Measurements from ENCODE around the gene RNF4.

The RNF4 gene

GRCh38 chr4:2487632-2488031, 18.7 kb downstream of the RNF4 start:
- TF ChIP-seq, protein P1, sequence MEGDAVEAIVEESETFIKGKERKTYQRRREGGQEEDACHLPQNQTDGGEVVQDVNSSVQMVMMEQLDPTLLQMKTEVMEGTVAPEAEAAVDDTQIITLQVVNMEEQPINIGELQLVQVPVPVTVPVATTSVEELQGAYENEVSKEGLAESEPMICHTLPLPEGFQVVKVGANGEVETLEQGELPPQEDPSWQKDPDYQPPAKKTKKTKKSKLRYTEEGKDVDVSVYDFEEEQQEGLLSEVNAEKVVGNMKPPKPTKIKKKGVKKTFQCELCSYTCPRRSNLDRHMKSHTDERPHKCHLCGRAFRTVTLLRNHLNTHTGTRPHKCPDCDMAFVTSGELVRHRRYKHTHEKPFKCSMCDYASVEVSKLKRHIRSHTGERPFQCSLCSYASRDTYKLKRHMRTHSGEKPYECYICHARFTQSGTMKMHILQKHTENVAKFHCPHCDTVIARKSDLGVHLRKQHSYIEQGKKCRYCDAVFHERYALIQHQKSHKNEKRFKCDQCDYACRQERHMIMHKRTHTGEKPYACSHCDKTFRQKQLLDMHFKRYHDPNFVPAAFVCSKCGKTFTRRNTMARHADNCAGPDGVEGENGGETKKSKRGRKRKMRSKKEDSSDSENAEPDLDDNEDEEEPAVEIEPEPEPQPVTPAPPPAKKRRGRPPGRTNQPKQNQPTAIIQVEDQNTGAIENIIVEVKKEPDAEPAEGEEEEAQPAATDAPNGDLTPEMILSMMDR (IDR thresholded peaks at IDR 0.05; ENCODE audit: low read depth, low read length) = no peak
- H3K4me3 ChIP-seq (replicated peaks in 1 of 2; ENCODE audit: low read depth in 2 of 2, low read length in 2 of 2) = no peak overlapping the region
- no peak for DNase-seq (ENCODE audit: low read depth in 2 of 2)

GRCh38 chr4:2489081-2489805, 20.3 kb downstream of the RNF4 start:
- H3K4me3 ChIP-seq (replicated peaks in 1 of 2; ENCODE audit: low read depth in 2 of 2, low read length in 2 of 2) = no peak overlapping the region
- TF ChIP-seq, protein P1 (IDR thresholded peaks at IDR 0.05; ENCODE audit: low read depth, low read length) = no peak
- no peak for DNase-seq (ENCODE audit: low read depth in 2 of 2)

DNA sequence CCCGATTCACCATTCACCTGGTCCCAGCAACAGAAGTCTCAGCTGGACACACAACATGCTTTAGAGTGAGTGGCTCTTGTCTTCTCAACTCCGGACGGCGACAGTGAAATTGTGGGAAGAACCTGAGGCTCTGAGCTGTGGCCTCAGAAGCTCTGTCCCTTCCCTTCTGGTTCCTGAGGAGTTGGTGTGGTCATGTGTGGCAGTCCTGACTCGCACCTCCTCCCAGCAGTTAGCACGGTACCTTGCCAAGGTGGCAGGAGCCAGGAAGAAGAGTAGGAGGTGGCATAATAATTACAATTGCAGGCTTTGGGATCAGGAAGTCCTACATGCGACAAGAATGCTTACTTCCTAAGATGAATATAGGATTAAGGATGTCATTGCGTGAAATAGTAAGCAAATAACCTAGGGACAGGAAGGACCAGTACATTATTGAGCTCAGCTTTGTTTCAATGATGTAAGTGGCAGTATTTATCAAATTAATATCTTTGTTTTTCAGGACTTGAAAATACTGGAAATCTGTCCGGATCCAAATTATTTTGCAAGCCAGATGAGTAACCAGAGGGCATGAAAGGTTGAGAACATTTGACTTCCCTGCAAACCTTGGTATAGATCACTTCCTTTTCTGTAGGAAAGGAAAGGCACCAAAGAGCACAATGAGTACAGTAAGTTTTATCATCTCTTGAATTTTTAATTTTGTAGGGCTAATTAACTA, 21.1 kb downstream of the RNF4 start:
- peak; percentile 17 to 67 for DNase-seq (ENCODE audit: low read depth in 2 of 2)
- no peak overlapping the region for H3K4me3 ChIP-seq (replicated peaks in 1 of 2; ENCODE audit: low read depth in 2 of 2, low read length in 2 of 2)
- TF ChIP-seq, protein P1 (IDR thresholded peaks at IDR 0.05; ENCODE audit: low read depth, low read length) = no peak

DNA sequence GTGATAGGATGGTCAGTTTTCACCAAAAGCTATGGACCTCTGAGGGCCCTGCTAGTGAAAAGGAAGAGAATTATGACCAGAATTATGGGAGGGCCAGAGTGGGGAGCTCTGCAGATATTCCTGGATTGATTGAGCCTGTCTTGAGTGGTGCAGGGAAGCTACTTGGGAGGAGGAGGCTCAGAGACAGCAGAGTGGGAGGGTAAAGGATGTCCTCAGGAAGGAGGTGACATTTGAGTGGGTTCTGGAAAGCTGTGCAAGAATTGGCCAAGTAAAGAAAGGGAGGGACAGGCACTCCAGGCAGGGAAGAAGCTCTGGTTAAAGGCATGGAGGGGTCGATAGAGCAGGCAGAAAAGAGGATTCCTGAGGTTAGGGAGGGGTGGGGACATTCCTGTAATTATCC, 24.1 kb downstream of the RNF4 start:
- TF ChIP-seq, protein P1 (IDR thresholded peaks at IDR 0.05; ENCODE audit: low read depth, low read length) = no peak
- no peak overlapping the region for H3K4me3 ChIP-seq (replicated peaks in 1 of 2; ENCODE audit: low read depth in 2 of 2, low read length in 2 of 2)
- no peak for DNase-seq (ENCODE audit: low read depth in 2 of 2)

GRCh38 chr4:2494992-2495391, 26.1 kb downstream of the RNF4 start:
- TF ChIP-seq, protein P1 (IDR thresholded peaks at IDR 0.05; ENCODE audit: low read depth, low read length) = no peak
- peak in 1 of 2 donors; percentile 44 for DNase-seq (ENCODE audit: low read depth in 2 of 2)
- H3K4me3 ChIP-seq (replicated peaks in 1 of 2; ENCODE audit: low read depth in 2 of 2, low read length in 2 of 2) = no peak overlapping the region

DNA sequence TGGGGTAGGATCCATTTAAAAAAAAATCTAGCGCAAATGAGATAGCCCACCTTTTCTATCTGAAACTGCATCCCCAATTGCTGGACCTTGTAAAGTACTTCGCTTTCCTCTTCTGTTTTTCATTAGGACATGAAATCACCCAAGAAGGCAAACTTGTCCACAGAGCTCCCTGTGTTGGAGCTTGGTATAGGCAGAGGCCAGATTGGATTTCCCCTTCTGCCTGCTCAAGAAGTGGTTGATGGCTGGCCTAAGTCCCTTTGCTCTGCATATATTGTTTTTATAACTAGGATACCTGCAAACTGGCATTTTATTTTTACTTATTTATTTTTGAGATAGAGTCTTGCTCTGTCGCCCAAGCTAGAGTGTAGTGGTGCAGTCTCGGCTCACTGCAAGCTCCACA, 28.4 kb downstream of the RNF4 start:
- no peak overlapping the region for H3K4me3 ChIP-seq (replicated peaks in 1 of 2; ENCODE audit: low read depth in 2 of 2, low read length in 2 of 2)
- DNase-seq (ENCODE audit: low read depth in 2 of 2) = no peak
- TF ChIP-seq, protein P1 (IDR thresholded peaks at IDR 0.05; ENCODE audit: low read depth, low read length) = no peak
